GM23338 (cell line): Measurements from ENCODE around the gene IKZF3. TPM values are rescaled to one million over a fixed set of nuclear protein-coding genes. Genes with fewer than 3 reads are reported as not detected.

Source experiments
- ATAC-seq: fragments of 200-7000 bp; cut with Tn5 transposase; 3 replicates; pipeline ENCODE4 v1.9.1; 2020
- DNase-seq: peaks from one replicate; pipeline ENCODE4 v3.0.0-alpha.2; 2015; ENCODE audit warnings: low spot score
- H2AFZ ChIP-seq: fragments of 200-600 bp; sonication (generic); 2 replicates; pipeline ENCODE4 v1.8.0; 2016; ENCODE audit warnings: antibody characterized with exemption, mild to moderate bottlenecking, moderate library complexity
- H3F3A ChIP-seq: fragments of 200-600 bp; sonication (generic); replicated peaks from 2 replicates; pipeline ENCODE4 v1.8.0; 2017; ENCODE audit warnings: antibody characterized with exemption, mixed run types, low read depth
- H3K27ac ChIP-seq: fragments of 200-600 bp; sonication (generic); 2 replicates; pipeline ENCODE4 v1.6.1; 2016; ENCODE audit warnings: low read depth
- H3K27me3 ChIP-seq: fragments of 200-600 bp; sonication (generic); 2 replicates; pipeline ENCODE4 v1.8.0; 2016; ENCODE audit warnings: mild to moderate bottlenecking, mixed run types, moderate library complexity; ENCODE audit not compliant: insufficient read depth
- H3K36me3 ChIP-seq: fragments of 200-600 bp; sonication (generic); 2 replicates; pipeline ENCODE4 v1.8.0; 2016; ENCODE audit warnings: mild to moderate bottlenecking; ENCODE audit not compliant: insufficient read depth
- H3K4me1 ChIP-seq: fragments of 200-600 bp; sonication (generic); 2 replicates; pipeline ENCODE4 v1.8.0; 2016; ENCODE audit warnings: mild to moderate bottlenecking, moderate library complexity; ENCODE audit not compliant: insufficient read depth
- H3K4me2 ChIP-seq: fragments of 200-600 bp; sonication (generic); 2 replicates; pipeline ENCODE4 v1.7.1; 2017; ENCODE audit warnings: mixed run types
- H3K4me3 ChIP-seq: fragments of 200-600 bp; sonication (generic); 2 replicates; pipeline ENCODE4 v1.6.1; 2016; ENCODE audit warnings: mixed run types
- H3K79me2 ChIP-seq: fragments of 200-600 bp; sonication (generic); replicated peaks from 2 replicates; pipeline ENCODE4 v1.8.0; 2017; ENCODE audit warnings: mild to moderate bottlenecking; ENCODE audit not compliant: insufficient read depth
- H3K9me2 ChIP-seq: fragments of 200-600 bp; sonication (generic); 2 replicates; pipeline ENCODE4 v1.8.0; 2017; ENCODE audit not compliant: insufficient read depth
- H4K20me1 ChIP-seq: fragments of 200-600 bp; sonication (generic); replicated peaks from 2 replicates; pipeline ENCODE4 v1.8.0; 2017; ENCODE audit warnings: mild to moderate bottlenecking; ENCODE audit not compliant: insufficient read depth
- H3K27ac Mint-ChIP-seq: 2 replicates; pipeline ENCODE4 v1.8.0; 2020; ENCODE audit warnings: inconsistent platforms, mild to moderate bottlenecking, moderate library complexity, mixed read lengths
- H3K27me3 Mint-ChIP-seq: 3 replicates; pipeline ENCODE4 v1.8.0; 2022; ENCODE audit warnings: low read depth, mild to moderate bottlenecking, moderate library complexity, mixed read lengths, inconsistent platforms; ENCODE audit not compliant: insufficient read depth, poor library complexity
- H3K36me3 Mint-ChIP-seq: 3 replicates; pipeline ENCODE4 v1.8.0; 2021; ENCODE audit warnings: low read depth, mild to moderate bottlenecking, inconsistent platforms, moderate library complexity, mixed read lengths
- H3K4me1 Mint-ChIP-seq: 3 replicates; pipeline ENCODE4 v1.8.0; 2020; ENCODE audit warnings: mild to moderate bottlenecking, inconsistent platforms, mixed read lengths
- H3K4me3 Mint-ChIP-seq: 3 replicates; pipeline ENCODE4 v1.8.0; 2021; ENCODE audit warnings: moderate library complexity, mild to moderate bottlenecking, inconsistent platforms, mixed read lengths
- H3K9me3 Mint-ChIP-seq: 3 replicates; pipeline ENCODE4 v1.8.0; 2020; ENCODE audit warnings: moderate library complexity, mild to moderate bottlenecking, inconsistent platforms, mixed read lengths
- EZH2 ChIP-seq: fragments of 200-600 bp; sonication (generic); IDR thresholded peaks from one replicate; pipeline ENCODE4 v1.8.0; 2017; ENCODE audit warnings: antibody characterized with exemption, mild to moderate bottlenecking, low read depth; ENCODE audit not compliant: unreplicated experiment
- JUNB ChIP-seq: IDR thresholded peaks from one replicate; pipeline ENCODE4 v1.6.1; 2016; ENCODE audit warnings: antibody characterized with exemption; ENCODE audit not compliant: unreplicated experiment
- ZNF114 ChIP-seq: fragments of 250-450 bp; sonication (Bioruptor Pico); IDR thresholded peaks from 2 replicates; pipeline ENCODE4 v1.5.0; 2020; ENCODE audit warnings: mild to moderate bottlenecking, moderate library complexity
- ZNF331 ChIP-seq: fragments of 250-450 bp; sonication (Bioruptor Pico); IDR thresholded peaks from 2 replicates; pipeline ENCODE4 v1.5.0; 2020; ENCODE audit warnings: low read depth, mild to moderate bottlenecking, moderate library complexity
- polyA plus RNA-seq: library from polyadenylated mRNA; unstranded; fragments of >200 nt; fragmentation: Nextera tagmentation; extraction: Ambion mirVana; gene quantifications from 2 replicates; pipeline ENCODE4 v1.2.1, GENCODE V29; 2016
- total RNA-seq: library from RNA; depleted of rRNA; stranded (reverse); fragments of >200 nt; shearing (Covaris generic); gene quantifications from 2 replicates; pipeline ENCODE4 v1.2.3, GENCODE V29; 2014
- TF ChIP-seq, protein P1 (sequence below), 2 experiments: fragments of 200-600 bp in 1 of 2; sonication (generic) in 1 of 2; conservative IDR thresholded peaks; 2 replicates each; pipeline versions ENCODE4 v1.5.1 to v1.6.1; 2016 to 2017; ENCODE audit warnings: antibody characterized with exemption in 2 of 2, low read depth in 2 of 2, mild to moderate bottlenecking in 2 of 2, moderate library complexity in 1 of 2
- TF ChIP-seq, protein P2 (sequence below): IDR thresholded peaks from one replicate; pipeline ENCODE4 v1.6.1; 2018; ENCODE audit warnings: antibody characterized with exemption; ENCODE audit not compliant: unreplicated experiment
- TF ChIP-seq, protein P3 (sequence below): IDR thresholded peaks from 2 replicates; pipeline ENCODE4 v1.6.1; 2016; ENCODE audit warnings: antibody characterized with exemption
- TF ChIP-seq, protein P4 (sequence below): fragments of 250-450 bp; sonication (Bioruptor Pico); IDR thresholded peaks from 2 replicates; pipeline ENCODE4 v1.5.0; 2020; ENCODE audit warnings: mild to moderate bottlenecking, moderate library complexity

IKZF3 gene
- total and polyA plus RNA-seq, 2 experiments from 2014 or later, result 0.11 to 0.76 TPM

DNA sequence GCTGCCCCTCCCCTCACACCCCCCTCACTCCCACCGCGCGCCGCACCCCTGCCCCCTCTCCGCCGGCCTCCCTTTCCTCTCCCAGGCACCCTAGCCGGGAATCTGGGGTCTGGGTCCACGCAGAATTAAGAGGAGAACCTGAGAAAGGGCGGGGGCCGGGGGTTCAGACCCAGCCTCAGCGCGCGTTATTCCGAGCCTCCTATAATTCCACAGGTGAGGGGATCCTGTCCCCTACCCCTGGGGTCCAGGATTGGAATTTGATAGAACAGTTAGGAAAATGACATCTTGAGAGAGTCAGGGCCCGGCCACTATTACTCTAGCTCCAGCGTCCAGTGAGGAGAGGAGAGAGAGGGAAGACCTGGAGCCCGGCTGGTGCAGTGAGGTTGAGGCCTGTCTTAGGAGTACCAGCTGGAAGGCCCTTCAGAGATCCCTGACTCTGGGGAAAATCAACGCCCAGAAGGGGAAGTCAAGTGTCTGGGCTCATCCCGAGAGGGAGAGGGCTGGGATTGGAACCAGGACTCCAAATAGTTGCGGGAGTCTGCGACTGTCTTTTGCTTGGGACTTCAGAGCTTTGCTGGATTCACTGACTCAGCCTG is 109.1 kb downstream of the IKZF3 start:
- no peak overlapping the region for H3K27ac Mint-ChIP-seq
- ATAC-seq, result peak; percentile 14
- H3K27ac ChIP-seq, result no peak overlapping the region

More for the DNA sequence above, 109.1 kb downstream of the IKZF3 start:
- H3K27me3 Mint-ChIP-seq, result peaks cover 37% of the 10 kb centered on the region
- peaks cover 14% of the 10 kb centered on the region for H3F3A ChIP-seq
- TF ChIP-seq JUNB (no peak), EZH2 (no peak), ZNF331 (no peak), ZNF114 (CRISPR knock-in tag) (no peak)
- TF ChIP-seq, protein P1, sequence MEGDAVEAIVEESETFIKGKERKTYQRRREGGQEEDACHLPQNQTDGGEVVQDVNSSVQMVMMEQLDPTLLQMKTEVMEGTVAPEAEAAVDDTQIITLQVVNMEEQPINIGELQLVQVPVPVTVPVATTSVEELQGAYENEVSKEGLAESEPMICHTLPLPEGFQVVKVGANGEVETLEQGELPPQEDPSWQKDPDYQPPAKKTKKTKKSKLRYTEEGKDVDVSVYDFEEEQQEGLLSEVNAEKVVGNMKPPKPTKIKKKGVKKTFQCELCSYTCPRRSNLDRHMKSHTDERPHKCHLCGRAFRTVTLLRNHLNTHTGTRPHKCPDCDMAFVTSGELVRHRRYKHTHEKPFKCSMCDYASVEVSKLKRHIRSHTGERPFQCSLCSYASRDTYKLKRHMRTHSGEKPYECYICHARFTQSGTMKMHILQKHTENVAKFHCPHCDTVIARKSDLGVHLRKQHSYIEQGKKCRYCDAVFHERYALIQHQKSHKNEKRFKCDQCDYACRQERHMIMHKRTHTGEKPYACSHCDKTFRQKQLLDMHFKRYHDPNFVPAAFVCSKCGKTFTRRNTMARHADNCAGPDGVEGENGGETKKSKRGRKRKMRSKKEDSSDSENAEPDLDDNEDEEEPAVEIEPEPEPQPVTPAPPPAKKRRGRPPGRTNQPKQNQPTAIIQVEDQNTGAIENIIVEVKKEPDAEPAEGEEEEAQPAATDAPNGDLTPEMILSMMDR (conservative IDR thresholded peaks at IDR 0.05; ENCODE audit: low read depth in 2 of 2), result no peak
- TF ChIP-seq, protein P2, sequence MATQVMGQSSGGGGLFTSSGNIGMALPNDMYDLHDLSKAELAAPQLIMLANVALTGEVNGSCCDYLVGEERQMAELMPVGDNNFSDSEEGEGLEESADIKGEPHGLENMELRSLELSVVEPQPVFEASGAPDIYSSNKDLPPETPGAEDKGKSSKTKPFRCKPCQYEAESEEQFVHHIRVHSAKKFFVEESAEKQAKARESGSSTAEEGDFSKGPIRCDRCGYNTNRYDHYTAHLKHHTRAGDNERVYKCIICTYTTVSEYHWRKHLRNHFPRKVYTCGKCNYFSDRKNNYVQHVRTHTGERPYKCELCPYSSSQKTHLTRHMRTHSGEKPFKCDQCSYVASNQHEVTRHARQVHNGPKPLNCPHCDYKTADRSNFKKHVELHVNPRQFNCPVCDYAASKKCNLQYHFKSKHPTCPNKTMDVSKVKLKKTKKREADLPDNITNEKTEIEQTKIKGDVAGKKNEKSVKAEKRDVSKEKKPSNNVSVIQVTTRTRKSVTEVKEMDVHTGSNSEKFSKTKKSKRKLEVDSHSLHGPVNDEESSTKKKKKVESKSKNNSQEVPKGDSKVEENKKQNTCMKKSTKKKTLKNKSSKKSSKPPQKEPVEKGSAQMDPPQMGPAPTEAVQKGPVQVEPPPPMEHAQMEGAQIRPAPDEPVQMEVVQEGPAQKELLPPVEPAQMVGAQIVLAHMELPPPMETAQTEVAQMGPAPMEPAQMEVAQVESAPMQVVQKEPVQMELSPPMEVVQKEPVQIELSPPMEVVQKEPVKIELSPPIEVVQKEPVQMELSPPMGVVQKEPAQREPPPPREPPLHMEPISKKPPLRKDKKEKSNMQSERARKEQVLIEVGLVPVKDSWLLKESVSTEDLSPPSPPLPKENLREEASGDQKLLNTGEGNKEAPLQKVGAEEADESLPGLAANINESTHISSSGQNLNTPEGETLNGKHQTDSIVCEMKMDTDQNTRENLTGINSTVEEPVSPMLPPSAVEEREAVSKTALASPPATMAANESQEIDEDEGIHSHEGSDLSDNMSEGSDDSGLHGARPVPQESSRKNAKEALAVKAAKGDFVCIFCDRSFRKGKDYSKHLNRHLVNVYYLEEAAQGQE, result no peak
- TF ChIP-seq, protein P3, sequence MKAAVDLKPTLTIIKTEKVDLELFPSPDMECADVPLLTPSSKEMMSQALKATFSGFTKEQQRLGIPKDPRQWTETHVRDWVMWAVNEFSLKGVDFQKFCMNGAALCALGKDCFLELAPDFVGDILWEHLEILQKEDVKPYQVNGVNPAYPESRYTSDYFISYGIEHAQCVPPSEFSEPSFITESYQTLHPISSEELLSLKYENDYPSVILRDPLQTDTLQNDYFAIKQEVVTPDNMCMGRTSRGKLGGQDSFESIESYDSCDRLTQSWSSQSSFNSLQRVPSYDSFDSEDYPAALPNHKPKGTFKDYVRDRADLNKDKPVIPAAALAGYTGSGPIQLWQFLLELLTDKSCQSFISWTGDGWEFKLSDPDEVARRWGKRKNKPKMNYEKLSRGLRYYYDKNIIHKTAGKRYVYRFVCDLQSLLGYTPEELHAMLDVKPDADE, result no peak
- TF ChIP-seq, protein P4, sequence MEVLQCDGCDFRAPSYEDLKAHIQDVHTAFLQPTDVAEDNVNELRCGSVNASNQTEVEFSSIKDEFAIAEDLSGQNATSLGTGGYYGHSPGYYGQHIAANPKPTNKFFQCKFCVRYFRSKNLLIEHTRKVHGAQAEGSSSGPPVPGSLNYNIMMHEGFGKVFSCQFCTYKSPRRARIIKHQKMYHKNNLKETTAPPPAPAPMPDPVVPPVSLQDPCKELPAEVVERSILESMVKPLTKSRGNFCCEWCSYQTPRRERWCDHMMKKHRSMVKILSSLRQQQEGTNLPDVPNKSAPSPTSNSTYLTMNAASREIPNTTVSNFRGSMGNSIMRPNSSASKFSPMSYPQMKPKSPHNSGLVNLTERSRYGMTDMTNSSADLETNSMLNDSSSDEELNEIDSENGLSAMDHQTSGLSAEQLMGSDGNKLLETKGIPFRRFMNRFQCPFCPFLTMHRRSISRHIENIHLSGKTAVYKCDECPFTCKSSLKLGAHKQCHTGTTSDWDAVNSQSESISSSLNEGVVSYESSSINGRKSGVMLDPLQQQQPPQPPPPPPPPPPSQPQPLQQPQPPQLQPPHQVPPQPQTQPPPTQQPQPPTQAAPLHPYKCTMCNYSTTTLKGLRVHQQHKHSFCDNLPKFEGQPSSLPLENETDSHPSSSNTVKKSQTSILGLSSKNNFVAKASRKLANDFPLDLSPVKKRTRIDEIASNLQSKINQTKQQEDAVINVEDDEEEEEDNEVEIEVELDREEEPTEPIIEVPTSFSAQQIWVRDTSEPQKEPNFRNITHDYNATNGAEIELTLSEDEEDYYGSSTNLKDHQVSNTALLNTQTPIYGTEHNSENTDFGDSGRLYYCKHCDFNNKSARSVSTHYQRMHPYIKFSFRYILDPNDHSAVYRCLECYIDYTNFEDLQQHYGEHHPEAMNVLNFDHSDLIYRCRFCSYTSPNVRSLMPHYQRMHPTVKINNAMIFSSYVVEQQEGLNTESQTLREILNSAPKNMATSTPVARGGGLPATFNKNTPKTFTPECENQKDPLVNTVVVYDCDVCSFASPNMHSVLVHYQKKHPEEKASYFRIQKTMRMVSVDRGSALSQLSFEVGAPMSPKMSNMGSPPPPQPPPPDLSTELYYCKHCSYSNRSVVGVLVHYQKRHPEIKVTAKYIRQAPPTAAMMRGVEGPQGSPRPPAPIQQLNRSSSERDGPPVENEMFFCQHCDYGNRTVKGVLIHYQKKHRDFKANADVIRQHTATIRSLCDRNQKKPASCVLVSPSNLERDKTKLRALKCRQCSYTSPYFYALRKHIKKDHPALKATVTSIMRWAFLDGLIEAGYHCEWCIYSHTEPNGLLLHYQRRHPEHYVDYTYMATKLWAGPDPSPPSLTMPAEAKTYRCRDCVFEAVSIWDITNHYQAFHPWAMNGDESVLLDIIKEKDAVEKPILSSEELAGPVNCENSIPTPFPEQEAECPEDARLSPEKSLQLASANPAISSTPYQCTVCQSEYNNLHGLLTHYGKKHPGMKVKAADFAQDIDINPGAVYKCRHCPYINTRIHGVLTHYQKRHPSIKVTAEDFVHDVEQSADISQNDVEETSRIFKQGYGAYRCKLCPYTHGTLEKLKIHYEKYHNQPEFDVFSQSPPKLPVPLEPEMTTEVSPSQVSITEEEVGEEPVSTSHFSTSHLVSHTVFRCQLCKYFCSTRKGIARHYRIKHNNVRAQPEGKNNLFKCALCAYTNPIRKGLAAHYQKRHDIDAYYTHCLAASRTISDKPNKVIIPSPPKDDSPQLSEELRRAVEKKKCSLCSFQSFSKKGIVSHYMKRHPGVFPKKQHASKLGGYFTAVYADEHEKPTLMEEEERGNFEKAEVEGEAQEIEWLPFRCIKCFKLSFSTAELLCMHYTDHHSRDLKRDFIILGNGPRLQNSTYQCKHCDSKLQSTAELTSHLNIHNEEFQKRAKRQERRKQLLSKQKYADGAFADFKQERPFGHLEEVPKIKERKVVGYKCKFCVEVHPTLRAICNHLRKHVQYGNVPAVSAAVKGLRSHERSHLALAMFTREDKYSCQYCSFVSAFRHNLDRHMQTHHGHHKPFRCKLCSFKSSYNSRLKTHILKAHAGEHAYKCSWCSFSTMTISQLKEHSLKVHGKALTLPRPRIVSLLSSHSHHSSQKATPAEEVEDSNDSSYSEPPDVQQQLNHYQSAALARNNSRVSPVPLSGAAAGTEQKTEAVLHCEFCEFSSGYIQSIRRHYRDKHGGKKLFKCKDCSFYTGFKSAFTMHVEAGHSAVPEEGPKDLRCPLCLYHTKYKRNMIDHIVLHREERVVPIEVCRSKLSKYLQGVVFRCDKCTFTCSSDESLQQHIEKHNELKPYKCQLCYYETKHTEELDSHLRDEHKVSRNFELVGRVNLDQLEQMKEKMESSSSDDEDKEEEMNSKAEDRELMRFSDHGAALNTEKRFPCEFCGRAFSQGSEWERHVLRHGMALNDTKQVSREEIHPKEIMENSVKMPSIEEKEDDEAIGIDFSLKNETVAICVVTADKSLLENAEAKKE (CRISPR knock-in tag), result no peak
- H2AFZ ChIP-seq, result peak overlapping the region; percentile 98
- no peaks in the 10 kb centered on the region; the same call in 2 of the 3 replicates for H3K9me3 Mint-ChIP-seq
- H3K4me3 Mint-ChIP-seq, result peak overlapping the region; percentile 61
- peaks cover 20% of the 10 kb centered on the region; the same call in 1 of the 2 replicates for H3K4me1 ChIP-seq
- H3K27me3 ChIP-seq, result peaks cover 18% of the 10 kb centered on the region
- no peaks in the 10 kb centered on the region for H4K20me1 ChIP-seq
- H3K4me1 Mint-ChIP-seq, result peaks cover 45% of the 10 kb centered on the region
- peak overlapping the region; percentile 89 for H3K4me2 ChIP-seq
- H3K79me2 ChIP-seq, result no peaks in the 10 kb centered on the region
- no peaks in the 10 kb centered on the region for H3K9me2 ChIP-seq
- H3K36me3 Mint-ChIP-seq, result no peaks in the 10 kb centered on the region
- no peaks in the 10 kb centered on the region for H3K36me3 ChIP-seq
- H3K4me3 ChIP-seq, result peak overlapping the region; percentile 86
- DNase-seq, result peak; percentile 62
